IPS DF 4.7 (cell line): ENCODE results near the gene SEMG2.

Source experiments
- DNase-seq: peaks from one replicate; pipeline ENCODE4 v3.0.0-alpha.2; 2013; ENCODE audit warnings: low spot score; ENCODE audit errors: extremely low read depth

SEMG2 gene, protein sequence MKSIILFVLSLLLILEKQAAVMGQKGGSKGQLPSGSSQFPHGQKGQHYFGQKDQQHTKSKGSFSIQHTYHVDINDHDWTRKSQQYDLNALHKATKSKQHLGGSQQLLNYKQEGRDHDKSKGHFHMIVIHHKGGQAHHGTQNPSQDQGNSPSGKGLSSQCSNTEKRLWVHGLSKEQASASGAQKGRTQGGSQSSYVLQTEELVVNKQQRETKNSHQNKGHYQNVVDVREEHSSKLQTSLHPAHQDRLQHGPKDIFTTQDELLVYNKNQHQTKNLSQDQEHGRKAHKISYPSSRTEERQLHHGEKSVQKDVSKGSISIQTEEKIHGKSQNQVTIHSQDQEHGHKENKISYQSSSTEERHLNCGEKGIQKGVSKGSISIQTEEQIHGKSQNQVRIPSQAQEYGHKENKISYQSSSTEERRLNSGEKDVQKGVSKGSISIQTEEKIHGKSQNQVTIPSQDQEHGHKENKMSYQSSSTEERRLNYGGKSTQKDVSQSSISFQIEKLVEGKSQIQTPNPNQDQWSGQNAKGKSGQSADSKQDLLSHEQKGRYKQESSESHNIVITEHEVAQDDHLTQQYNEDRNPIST

DNA sequence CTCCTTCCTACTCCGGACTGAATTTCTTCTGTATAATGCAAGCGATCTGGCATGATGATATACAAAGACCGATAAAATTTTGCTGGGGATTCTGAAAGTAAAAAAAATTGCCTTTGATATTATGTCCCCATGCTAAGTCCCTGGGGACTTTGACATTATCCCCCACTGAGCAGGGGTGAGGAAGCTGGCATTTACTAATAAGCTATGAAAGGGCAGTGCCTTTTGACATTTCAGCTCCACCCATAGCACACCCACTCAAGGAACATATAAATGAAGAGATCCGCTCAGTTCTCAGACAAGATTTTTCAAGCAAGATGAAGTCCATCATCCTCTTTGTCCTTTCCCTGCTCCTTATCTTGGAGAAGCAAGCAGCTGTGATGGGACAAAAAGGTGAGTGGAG lies at the start of gene SEMG2:
Gene SEMG2, plus strand, starts transcription at position 298 of the 400 bp plus-strand sequence. Its CDS starts 17 bp downstream, at position 315.
- DNase-seq = no peak

DNA sequence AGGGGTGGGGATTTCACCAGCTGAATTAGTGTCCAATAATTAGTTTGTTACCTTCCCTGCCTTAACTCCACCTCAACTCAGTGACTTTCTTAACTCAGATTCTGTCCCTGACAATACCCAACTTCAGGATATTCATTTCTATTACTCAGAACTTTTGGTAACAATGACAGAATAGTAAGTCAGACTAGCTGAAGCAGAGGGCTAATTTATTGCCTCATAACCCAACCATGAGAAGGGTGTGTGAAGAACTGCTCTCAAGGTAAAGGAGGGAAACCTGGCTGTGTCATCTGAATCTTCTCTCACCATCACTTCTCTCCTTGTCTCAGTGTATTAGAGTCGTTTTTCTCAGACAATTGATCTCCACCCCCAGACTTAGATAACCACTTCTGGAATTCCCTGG lies 47.7 kb upstream of the SEMG2 start:
- no peak for DNase-seq

DNA sequence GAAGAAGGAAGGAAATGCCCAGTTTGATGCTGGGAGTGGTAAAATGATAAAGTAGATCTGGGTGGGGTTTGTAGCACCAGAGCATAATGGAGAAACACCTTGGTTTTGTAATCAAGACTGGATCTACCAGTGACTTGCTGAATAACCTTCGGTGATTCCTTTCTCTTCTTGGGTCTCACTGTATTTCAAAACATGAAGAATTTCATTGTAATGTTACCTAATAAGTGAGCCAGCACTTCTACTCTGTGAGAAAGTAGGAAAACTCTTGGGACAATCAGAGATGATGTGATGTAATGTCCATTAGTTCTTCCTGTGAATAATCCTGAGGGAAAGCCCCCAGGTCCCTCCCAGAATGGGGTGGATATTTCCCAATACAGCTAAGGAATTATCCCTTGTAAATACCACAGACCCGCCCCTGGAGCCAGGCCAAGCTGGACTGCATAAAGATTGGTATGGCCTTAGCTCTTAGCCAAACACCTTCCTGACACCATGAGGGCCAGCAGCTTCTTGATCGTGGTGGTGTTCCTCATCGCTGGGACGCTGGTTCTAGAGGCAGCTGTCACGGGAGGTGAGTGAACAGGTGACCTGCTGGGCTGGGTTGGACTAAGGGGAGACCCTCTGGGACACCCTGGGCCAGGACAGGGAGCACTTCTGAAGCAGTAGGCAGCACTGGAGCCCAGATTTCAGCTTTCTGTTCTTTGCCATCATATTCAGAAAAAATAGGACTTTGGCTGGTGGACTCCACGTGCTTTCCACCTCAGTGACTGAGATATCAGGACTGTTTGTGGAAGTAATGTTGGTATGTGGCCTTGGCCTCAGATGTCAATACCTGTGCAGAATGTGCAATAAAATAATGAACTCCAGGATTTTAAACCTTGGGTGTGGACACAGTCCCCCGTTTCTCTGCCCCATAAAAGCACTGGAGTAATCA lies 46.5 kb upstream of the SEMG2 start, which contains the start of gene PI3:
Gene PI3, plus strand, starts transcription at position 469 of the 931 bp plus-strand sequence. Its CDS starts 21 bp downstream, at position 490.
- DNase-seq = no peak

DNA sequence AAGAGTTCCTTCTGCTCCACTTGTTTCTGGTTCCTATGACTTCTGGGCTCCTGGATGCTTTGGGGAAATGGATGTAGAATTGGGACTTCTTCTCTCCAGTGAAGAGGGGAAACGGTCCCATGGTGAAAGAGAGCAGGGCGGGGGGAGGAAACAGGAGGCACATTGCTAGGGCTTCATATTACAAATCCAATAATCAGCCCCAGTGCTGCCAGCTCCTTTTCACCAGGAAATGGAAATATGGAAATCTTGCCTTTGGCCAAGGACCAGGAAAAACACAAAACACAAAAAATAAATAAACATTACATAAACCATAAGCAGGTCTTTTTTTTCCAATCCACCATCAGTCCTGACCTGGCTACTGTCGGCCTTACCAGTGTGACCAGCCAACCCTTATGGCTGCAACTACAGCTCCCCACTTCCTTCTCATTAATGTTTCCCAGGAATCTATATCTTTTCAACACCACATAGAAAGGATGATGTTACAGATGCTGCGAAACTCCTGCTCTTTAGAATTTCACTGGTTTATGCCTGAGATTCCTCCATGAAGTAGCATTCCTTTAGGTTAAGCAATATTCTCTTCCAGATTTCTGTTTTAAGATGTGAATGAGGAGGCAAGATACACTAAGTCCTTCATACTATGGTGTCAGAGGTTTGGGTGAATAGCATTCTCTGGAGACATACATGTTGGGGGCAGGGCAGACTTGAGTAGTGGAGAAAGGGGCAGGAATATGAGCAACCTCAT lies 44.5 kb upstream of the SEMG2 start:
- DNase-seq = no peak

DNA sequence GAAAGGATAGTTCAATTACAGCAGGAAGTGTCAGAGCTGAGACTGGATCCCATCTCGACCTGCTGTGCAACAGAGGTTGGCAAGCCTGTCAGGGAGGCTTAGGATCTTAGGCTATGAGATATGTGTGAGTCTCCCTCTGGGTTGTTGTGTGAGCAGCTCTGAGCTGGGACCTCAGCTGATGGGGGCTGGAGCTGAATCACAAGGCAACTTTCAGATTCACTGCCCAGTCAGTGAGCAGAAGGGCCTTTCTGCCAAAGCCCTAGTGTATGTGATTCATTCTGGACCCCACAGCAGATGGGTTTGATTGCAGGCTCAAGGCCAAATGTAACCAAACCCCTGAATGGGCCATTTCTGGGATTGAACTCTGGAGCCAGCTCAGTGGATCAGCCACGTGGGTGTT lies 42.0 kb upstream of the SEMG2 start:
- DNase-seq = no peak

DNA sequence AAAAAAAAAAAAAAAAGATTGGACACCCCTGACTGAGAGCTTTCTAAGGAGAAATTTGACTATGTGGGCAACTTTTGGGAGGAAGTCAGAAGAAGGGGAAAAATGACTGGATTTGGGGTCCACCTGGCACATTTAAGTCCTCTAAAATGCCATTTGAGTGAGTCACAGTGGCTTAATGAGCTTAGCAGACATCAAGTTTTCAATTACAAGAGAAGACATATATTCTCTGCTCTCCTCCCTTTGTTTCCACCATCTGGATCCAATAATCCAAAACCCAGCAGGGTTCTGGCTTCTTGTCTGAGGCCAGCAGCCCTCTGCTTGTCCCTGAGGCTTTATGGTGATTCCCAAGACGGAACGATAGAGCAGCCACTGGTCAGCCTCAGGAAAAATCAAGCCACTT lies 39.5 kb upstream of the SEMG2 start:
- no peak for DNase-seq

DNA sequence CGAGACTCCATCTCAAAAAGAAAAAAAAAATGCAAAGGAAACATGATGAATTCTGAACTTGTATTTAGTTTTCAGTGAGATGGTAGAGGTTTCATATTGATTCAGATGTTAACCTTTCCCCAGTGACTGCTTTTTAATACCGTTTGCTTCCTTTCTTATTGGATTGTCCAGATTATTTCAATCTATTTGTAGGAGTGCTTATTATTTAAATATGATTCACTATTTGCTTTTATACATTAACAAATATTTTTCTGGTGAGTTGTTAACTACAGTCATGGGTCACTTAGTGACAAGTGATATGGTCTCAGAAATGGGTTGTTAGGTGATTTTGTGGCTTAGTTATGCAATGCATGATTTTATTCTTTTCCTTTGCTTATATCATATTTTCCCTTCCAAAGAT lies 38.1 kb upstream of the SEMG2 start:
- DNase-seq = no peak

DNA sequence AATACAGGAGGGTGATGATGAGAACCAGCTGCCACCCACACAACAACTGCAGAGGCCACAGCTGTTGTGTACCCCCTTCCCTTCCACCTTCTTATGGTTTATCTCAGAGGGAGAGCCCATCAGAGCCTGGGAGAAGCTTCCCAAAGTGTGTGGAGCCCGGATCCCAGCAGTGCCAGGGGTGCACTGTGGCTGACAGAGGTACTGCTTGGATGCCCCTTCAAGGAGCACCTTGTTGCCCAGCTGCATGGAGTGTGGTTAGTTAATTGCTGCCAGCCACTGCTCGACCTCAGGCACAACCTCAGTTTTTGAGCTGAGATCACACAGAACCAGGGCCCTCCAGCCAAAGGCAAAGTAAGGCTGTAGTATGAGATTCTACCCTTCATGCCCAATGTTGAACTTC lies 33.5 kb upstream of the SEMG2 start:
- DNase-seq = no peak

DNA sequence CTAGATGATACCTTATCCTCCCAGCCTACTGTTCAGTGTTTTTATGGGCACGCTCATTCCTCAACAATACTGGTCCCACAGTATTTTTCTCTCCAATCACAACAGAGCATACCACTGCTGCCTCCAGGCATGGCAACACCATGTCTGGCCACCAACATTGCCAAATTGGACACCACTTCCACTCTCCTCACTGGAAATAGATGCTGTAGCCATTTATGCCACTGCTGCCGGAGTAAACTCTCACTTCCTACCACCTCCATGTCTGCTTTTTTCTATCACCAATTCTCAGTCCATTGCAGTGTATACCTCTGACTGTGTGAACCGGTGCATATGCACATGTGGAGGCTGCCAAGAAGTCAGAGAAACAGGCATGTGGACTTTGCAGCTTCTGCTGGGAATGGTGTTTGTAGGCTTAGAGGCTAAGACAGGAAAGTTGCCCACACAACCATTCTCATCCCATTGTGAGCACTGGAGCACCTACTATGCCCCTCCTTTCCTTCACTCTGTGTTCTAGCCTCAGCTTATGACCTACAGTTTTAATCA lies 32.0 kb upstream of the SEMG2 start:
- DNase-seq = no peak

DNA sequence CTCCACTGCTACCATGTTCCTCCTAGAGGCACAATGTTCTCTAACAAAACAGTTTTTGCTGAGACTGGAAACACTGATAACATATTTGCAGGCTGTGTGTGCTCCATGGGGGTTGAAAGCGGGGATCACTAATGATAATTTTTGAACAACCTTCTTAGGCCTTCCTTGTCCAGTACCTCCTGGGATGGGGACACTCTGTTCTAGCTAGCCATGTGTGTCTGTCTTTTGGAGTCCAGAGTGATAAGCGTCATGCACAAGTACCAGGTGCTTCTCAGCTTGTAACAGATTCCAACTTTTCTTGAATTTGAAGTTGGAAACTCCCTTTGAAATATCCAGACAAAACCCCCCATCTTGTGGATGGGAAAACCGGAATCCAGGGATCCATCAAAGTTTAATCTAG lies 31.3 kb upstream of the SEMG2 start:
- no peak for DNase-seq

DNA sequence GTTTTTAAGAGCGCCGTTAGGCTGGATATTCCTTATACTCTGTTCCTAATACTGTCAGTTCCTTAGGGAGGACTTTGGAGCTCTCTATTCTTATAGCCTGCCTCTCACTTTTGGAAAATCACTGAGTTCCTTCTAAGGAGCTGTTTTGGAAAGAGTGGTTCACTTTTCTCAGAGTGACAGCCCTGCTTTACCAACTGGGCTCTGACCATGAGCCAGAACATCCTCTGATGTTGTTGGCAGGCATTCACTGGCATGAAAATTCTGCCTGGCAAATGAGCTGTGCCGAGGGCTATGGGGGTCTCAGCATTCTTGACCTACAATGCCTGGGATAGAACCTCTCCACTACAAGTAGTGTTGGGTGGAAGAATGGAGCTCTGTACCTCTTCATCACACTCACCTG lies 29.2 kb upstream of the SEMG2 start:
- no peak for DNase-seq

DNA sequence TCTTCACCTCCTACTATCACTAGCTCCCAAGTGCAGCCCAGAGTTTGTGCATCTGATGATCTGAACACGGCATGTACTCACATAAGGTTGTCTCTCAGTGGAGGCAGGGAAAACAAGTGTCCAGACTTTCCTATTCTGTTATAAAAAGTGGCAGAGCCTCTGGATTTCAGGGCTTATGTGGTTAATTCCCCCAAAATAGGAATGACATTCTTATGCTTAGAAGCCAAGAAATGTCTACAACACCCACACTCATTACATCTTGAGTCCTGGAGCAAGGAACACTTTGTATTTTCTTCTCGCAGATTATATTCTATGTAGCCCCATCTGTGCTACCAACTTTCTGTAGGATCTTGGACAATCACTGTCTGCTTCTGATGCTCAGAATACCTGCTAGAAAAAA lies 27.8 kb upstream of the SEMG2 start:
- no peak for DNase-seq

DNA sequence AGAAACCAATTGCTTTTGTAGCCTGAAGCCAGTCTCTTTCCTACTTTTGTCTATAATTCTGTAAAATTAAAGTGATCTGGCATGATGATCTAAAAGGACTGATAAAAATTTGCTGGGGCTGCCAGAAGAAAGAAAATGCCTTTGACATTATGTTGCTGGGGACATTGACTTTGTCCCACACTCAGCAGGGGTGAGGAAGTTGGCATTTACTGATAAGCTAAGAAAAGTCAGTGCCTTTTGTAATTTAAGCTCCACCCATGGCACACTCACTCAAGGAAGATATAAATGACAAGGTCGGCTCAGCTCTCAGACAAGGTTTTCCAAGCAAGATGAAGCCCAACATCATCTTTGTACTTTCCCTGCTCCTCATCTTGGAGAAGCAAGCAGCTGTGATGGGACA lies 14.4 kb upstream of the SEMG2 start, which contains the start of gene SEMG1:
Gene SEMG1, plus strand, starts transcription at position 309 of the 400 bp plus-strand sequence. Its CDS starts 21 bp downstream, at position 330.
- peak; percentile 14 for DNase-seq

DNA sequence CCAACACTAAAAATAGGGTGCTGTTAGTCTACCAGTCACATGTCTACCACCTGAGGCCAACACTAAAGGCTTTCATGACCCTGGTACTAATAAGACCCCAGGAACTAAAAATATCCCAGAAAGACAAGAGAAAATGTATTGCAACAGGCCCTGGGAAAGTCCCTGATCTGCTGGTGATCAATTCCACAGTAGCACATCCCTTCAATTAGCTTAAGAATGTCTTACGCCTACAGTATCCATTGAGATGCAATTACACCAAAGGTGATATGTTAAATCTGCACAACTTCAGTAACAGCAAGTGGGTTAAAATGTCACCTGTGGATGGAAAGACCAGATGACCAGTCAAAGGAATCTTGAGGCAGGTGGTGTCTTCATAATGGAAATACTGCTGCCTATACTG lies 11.2 kb upstream of the SEMG2 start:
- DNase-seq = no peak

DNA sequence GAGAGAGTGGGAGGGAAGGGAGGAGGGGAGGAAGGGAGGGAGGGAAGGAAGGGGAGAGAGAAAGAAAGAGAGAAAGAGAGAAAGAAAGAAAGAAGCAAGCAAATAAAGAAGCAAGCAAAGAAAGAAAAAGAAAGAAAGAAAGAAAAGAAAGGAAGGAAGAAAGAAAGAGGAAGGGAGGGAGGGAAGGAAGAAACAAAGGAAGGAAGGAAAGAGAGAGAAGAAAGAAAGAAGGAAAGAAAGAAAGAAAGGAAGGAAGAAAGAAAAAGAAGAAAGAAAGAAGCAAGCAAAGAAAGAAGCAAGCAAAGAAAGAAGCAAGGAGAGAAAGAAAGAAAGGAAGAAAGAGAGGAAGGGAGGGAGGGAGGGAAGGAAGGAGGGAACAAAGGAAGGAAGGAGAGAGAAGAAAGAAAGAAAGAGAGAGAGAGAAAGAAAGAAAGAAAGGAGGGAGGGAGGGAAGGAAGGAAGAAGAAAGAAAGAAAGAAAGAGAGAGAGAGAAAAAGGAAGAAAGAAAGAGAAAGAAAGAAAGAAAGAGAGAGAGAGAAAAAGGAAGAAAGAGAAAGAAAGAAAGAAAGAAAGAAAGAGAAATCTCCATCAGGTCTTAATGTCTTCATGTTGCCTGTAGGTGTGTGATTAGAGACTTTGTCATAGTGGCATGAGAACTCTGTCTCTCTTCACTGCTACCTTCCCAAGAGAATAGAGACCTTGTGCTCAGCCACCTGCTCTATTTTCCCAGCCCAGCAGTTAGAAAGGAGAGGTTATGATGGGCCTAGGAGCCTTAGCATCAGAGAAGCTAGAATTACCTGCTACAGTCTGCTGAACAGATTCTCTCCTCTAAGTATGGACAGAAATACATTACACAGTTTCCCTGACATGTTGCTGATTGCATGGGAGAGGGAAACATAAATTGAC lies 9.4 kb upstream of the SEMG2 start:
- no peak for DNase-seq

DNA sequence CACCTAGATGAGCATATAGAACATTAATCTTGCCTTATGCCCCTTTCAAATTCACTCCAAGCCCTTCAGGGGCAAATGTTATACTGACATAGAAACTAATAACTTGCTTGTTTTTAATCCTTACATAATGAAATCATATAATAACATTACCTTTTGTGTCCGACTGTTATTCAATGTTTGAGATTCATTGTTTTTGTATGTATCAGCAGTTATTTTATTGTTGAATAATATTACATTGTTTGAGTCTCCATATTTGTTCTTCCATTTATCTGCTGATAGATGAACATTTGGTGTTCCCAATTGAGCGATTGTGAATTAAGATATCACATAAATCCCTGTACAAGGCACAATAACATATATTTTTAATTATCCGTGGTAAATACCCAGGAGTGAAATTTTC lies 8.3 kb upstream of the SEMG2 start:
- DNase-seq = no peak

DNA sequence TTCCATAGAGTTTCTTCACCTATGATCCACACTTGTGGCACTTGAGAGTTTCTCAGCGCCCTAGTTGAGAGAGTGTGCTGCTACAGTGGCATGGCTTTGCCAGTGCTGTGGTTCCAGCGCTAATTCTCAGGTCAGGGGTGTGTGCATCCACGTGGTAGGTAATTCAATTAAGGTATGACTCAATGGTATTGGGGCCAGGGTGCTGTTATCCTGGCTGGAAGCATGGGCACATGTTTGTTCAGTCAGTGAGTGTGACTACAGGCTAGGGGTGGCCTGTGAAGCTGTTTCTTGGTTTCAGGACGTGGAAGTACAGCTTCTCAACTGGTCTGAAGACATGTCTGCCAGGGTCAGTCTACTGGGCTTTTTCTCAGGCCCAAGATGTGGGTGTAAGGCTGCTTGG lies 3.0 kb upstream of the SEMG2 start:
- DNase-seq = no peak

DNA sequence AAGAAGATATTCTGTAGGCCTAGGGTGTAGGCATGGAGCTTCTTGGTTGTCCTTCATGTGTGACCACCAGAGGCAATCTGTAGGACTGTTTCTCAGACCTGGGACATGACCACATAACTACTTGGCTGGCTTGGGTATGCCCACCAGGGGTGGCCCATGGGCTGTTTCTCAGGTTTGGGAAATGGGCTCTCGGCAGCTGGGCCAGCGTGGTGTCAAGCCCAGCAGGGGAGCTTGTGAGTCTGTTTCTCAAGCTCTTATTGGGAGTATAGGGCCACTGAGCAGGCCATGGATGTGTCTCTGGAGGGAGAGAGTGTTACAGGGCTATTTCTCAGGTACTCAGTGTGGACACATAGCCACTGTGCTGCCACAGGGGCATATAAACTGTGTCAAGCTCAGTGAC lies 2.5 kb upstream of the SEMG2 start:
- no peak for DNase-seq

DNA sequence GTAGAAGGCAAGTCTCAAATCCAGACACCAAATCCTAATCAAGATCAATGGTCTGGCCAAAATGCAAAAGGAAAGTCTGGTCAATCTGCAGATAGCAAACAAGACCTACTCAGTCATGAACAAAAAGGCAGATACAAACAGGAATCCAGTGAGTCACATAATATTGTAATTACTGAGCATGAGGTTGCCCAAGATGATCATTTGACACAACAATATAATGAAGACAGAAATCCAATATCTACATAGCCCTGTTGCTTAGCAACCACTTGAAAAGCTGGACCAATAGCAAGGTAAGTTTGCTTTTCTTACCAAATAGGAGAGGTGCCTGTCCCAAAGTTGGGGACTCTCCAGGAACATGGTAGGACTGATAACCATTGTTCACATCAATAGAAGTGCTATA lies 2.0 kb downstream of the SEMG2 start:
- no peak for DNase-seq

DNA sequence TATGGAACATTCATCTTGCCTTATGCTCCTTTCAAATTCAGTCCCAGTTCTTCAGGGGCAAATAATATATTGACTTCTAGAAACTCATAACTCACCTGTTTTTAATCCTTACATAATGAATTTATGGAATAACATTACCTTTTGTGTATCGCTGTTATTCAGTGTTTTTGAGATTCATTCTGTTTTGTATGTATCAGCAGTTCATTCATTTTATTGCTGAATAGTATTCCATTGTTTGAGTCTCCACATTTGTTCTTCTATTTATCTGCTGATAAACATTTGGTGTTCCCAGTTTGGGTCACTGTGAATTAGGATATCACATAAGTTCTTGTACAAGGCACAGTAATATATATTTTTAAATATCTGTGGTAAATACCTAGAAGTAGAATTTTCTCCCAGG lies 5.1 kb downstream of the SEMG2 start:
- DNase-seq = no peak
